HG03521 (cell line): ENCODE results near the gene GBP5.
A peak's percentile ranks its signal among the peaks of the same experiment; 100 is the strongest.
"Not testable (repeated sequence)": the region's sequence is repeated elsewhere in the genome, so short reads cannot be mapped to it uniquely, and the experiment has no call there.

Experiments
- ATAC-seq: cut with Tn5 transposase; IDR thresholded peaks from one replicate; pipeline ENCODE4 v1.9.1; 2021; ENCODE audit warnings: mild to moderate bottlenecking, moderate library complexity; ENCODE audit not compliant: unreplicated experiment

GBP5 gene

DNA sequence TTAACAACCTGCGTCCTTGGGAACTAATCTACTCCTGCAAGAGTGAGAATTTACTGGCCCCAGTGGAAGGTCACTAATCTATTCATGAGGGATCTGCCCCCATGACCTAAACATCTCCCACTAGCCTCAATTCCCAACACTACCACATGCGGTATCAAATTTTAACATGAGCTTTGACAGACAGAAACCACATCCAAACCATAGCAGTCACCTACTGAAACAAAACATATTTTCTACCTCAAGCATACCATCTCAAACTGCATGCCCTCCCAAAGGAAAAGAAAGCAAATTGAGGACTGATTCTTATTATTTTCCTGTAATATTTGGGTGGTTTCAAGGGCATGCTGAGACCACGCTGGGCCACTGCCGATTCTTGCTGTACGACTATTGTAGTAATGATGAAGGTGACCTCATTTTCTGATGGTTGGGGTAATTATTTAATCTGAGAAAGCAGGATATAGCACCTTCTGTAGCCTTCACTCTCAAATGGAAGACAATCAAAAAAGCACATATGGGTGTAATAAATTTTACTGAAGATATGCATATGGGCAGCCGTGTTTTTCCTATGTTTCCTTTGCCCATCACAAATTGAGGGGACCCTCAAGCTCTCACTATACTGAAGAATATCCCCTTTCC, 13.2 kb upstream of the GBP5 start:
- ATAC-seq, result no peak

GRCh38 chr1:89284078-89284763, 11.6 kb upstream of the GBP5 start:
- not testable (repeated sequence) for ATAC-seq

DNA sequence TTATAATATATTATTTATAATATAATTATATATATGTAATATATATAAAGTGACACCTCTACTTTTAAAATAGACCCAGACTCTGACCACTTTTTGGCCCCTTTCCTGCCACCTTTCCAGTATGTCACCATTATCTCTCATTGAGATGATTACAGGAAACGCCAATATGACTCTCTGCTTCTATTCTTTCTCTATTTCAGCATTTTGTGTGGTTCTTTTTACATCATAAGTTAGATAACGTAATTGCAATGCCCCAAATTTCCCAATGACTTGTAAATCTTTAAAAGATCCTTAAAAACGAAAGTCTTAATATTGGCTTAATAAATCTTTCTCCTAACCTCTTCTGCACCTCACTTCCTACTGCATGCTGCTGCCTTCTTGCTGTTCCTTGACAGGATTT, 8.1 kb upstream of the GBP5 start:
- no peak for ATAC-seq

DNA sequence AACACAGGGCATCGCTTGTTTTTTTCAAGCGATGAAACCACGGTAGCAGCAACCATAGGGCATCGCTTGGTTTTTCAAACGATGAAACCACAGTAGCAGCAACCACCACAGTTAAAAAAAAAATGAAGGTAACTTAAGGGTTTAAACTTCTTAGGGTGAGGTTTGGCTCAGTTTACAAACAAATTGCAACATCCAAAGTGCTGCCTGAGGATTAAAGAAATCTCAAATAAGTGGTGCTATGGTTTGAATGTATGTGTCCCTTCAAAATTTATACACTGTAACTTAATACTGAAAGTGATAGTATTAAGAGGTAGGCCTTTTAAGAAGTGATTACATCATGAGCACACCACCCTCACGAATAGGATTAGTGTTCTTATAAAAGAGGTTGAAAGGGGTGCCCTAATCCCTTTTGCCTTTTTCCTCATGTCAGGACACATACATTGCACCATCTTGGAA, 6.4 kb upstream of the GBP5 start:
- peak; percentile 51 for ATAC-seq

DNA sequence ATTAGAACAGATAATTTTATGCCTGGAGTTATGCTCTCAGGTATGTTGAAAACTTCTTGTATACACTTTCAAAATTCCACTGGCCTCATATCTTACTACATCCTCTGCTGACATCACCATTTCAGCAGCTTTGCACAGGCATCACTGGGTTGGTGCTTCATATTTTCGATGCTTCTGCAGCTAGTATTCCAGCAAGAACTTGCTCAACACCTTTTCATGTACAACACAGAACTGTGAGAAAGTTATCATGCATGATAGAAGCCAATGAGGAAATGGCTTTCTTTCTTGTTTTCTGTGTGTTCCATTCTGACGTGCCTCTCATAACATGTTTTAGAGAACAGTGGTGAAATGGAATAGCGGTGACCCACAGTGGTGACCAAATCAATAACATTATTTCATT, 5.1 kb upstream of the GBP5 start:
- ATAC-seq, result no peak

DNA sequence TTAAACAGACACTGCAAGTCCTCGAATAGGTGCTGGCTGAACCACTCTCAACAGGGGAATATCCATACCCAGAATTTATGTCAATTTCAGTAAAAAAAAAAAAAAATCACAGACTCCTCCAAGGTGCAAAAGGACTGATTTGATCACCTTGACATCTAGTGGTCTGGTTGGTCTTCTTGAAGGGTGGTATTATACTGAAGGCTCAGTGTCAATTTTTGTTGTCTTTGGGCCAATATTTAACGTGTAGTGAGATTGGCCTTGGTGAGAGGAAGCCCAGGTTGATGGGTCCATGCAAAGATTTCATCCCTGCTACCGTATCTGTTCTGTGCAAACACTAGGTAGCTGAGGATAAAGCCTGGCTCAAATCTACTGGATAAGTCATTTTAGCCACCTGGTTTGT, 4.0 kb upstream of the GBP5 start:
- ATAC-seq, result no peak

- no peak for ATAC-seq
Observed at GRCh38 chr1:89274411-89274857, 1.8 kb upstream of the GBP5 start.

- ATAC-seq, result no peak
Observed at GRCh38 chr1:89273324-89273778, 691 bp upstream of the GBP5 start.

DNA sequence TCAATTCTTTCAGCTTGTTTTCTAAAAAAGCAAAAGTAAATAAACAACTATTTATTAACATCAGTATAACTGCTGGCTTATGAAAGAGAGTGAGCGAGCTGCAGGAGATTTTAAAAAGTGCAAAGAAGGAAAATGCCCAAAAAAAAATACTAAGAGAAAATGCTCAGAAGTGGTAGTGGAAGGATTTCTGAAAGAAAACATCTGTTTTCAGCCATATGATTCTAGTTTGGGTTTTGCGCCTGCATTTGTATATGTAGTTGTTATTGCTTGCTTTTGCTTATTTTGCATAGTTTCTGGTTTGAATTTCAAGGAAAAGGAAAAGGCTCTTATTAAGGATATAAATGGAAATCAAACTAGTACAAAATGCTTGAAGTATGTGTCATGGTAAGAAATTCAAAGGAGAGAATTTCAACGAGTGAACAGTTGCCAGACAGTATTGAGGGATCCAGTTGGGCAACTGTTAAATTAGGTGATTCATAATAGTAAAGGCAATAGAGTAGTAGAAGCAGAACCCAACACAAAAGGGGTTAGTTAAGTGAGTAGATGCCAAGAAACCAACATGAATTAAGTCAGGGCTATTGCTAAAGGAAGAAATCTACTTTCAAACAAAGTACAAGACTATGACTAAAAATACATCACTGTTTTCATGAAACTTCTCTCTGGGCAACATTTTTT, 1.2 kb downstream of the GBP5 start:
- ATAC-seq, result no peak

DNA sequence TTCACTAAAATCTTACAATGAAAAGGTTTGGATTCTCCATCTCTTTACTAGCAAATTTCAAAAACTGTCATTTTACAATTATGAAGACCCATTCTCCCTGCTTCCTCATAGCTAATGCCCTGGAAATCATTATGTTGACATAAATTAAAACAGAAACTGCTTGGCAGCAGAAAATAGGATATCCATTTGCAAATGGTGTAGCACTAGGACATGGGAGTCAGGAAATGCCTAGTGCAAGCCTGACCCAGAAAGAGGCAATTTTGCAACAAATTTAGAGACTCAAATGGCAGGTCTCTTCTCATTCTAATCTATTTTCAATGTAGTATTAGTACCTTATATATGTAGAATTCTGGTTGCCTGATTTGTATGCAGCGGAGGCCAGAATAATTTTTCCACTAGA, 2.2 kb downstream of the GBP5 start:
- no peak for ATAC-seq

DNA sequence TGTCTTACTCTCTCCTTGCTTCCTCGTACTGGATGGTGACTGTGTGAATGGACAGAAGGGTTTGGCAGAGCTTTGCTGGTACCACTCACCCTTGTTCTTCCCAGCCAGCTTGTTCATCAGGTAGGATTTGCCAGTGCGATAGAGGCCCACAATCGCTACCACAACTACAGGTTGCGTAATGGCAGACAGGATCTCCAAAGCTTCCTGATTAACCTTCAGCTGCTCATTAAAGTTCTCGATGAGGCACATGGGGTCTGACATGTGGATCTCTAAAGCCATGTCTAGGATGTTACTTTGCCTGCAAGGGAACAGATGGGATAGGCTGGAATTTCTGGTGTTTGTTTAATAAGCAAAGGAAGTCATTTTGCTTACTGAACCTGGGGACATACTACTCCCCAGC, 3.4 kb downstream of the GBP5 start:
- no peak for ATAC-seq

- no peak for ATAC-seq
Observed at GRCh38 chr1:89262643-89263042, 10.0 kb downstream of the GBP5 start.

GRCh38 chr1:89261926-89262515, 10.6 kb downstream of the GBP5 start:
- no peak for ATAC-seq

DNA sequence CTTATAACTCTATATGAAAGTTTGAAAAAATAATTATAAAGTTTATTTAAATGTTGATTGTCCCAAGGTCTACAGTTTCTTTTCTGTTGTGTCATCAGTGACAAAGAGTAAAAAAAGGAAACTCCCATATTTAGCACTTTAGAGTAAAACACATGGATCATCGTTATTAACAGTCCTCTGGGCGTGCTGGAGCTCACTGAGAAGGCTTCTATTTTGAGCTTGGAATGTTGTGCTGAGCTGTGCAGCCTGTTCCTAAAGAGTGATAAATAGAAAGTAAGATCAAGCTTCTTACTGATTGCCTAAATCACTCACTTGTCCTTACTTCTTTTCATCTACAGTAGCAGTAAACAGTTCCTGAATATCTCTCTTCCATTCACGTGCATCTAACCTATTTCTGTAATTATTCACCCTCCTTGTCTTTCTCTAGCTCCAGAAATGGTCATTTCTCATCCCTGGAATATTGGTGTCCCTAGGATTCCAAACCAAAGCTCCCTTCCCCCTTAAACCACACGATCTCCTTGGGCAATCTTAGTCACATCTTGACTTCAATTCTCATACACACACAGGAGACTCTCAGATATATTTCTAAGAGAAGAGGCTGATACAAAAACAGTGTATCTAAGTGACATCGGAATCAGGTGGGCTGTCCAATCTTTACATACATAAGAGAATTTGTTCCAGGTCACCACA, 11.9 kb downstream of the GBP5 start:
- ATAC-seq, result no peak

DNA sequence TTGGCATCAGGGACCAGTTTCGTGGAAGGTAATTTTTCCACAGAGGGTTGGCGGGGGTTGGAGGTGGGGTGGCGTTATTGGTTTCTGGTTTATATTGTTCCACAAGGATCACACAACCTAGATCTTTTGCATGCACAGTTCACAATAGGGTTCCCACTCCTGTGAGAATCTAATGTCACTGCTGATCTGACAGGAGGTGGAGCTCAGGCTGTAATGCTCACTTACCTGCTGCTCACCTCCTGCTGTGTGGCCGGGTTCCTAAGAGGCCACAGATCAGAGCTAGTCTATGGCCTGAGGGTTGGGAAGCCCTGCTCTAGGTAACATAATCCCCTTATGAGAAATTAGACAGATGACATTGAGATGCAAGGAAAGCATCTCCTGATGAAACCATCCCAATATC, 12.6 kb downstream of the GBP5 start:
- no peak for ATAC-seq

GRCh38 chr1:89259283-89259971, 13.2 kb downstream of the GBP5 start:
- no peak for ATAC-seq

GRCh38 chr1:89257041-89257440, 15.6 kb downstream of the GBP5 start:
- ATAC-seq, result no peak

DNA sequence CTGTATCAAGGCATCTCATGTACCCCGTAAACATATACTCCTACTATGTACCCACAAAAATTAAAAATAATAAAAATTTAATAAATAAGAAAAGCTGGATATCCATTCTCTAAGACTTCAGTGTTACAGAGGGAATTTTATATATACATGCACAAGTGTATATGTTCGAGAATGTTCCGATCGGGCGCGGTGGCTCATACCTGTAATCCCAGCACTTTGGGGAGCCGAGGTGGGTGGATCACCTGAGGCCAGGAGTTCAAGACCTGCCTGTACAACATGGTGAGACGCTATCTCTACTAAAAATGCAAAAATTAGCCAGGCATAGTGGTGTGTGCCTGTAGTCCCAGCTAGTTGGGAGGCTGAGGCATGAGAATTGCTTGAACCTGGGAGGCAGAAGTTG, 17.1 kb downstream of the GBP5 start:
- not testable (repeated sequence) for ATAC-seq

DNA sequence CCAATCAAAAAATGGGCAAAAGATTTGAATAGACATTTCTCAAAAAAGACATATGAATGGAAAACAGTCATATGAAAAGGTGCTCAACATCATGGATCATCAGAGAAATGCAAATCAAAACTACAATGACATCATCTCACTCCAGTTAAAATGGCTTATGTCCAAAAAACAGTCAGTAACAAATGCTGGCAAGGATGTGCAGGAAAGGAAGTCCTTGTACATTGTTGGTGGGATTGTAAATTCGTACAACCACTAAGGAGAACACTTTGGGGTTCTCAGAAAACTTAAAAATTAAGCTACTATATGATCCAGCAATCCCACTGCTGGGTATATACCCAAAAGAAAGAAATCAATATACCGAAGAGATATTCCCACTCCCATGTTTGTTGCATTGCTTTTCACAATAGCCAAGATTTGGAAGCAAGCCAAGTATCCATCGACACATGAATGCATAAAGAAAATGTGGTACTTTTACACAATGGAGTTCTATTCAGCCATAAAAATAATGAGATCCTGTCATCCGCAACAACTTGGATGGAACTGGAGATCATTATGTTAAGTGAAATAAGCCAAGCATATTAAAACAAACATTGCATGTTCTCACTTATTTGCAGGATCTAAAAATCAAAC, 17.9 kb downstream of the GBP5 start:
- no peak for ATAC-seq

GRCh38 chr1:89243046-89243445, 29.6 kb downstream of the GBP5 start:
- no peak for ATAC-seq
